ENCODE data around the gene ADI1.

The ADI1 gene

DNA sequence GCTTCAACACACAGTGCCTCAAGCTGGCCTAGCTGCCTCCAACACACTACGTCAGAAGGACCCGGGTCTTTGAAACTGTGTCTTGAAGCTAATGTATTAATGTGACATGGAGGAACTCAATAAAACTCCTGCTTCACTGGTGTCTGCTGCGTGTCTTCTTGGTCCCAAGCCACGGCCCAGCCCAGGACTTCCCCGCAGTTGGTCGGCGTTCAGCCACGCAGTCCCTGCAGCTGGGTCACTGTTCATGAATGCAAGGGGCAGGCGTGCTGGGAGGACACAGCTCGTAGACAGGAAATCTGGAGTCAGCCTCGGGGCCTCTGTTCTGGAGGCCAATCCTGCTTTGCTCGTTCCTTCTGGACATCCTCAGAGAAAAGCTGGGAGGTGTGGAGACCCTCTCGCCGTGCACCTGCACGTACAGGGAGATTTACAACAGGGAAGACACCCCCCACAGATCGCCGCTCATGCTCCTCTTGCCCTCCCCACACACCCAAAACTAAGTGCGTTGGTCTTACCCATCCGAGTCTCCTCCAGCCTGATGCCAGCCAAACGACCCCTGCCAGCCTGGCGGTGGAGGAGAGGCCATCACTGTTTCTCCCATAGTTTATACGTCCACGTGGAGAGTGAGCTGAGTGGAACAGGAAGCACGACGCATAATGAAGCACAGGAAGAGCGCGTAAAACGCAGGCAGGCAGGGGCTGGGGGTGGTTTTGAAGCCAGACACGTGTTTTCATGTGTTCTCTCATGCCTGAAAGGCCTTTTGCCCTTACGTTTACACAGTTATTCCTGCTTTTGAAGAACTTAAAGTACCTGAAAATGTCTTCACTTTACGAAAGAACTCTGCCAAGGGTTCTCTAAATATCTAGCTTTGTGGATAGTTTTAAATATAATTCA, 39.7 kb downstream of the ADI1 start:
- DNase-seq: no peak

DNA sequence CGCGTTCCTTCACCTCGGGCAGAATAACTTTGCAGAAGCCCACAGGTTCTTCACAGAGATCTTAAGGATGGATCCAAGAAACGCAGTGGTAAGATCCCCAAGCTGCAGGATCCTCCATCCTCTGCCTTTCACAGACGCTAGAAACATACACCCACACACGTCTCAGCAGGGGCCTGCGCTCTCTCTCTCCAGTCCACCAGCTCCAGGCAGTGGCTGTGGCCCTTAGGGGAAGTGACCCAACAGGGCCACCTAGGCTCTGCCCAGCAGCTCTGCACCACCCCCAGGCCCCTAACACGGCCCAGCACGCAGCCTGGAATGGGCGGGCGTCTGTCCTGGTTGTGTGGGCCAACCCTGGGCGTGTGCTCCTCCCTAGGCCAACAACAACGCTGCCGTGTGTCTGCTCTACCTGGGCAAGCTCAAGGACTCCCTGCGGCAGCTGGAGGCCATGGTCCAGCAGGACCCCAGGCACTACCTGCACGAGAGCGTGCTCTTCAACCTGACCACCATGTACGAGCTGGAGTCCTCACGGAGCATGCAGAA, 40.4 kb downstream of the ADI1 start:
- DNase-seq: no peak

DNA sequence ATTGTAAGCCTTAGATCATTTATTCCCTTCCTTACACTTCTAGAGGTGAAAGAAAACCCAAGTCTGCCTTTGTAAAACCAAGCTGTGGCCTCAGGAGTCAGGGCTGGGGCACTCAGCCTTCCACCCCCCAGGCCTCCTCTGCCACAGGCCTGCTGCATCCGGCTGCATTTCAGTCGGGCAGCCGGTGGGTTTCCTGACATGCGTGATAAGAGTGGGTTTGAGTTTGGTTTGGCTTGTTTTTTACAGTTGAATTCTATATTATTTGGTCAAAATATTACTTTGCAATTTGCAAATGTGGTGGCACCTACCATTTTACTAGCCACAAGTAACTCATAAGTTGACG, 42.4 kb downstream of the ADI1 start:
- DNase-seq: no peak

- DNase-seq: no peak
Measured at GRCh38 chr2:3476321-3476984, 42.9 kb downstream of the ADI1 start.

DNA sequence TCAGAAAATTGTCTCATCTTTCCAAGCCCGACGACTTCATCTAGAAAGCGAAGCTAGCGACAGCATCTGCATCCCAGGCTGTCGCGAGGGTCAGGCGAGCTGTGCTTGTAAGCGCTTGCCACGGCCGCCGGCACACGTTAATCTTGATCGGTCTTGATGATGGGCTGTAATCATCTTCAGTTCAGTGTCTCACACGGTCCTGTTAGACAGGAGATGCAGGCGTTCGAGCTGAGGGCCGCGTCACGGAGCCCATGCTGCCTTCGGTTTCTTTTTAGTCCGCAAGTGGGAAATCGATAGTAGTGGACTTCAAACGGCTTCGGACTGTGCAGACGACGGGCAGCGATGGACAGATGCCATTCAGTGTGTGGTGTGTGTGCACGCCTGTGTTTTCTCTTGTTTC, 43.6 kb downstream of the ADI1 start:
- DNase-seq: no peak

DNA sequence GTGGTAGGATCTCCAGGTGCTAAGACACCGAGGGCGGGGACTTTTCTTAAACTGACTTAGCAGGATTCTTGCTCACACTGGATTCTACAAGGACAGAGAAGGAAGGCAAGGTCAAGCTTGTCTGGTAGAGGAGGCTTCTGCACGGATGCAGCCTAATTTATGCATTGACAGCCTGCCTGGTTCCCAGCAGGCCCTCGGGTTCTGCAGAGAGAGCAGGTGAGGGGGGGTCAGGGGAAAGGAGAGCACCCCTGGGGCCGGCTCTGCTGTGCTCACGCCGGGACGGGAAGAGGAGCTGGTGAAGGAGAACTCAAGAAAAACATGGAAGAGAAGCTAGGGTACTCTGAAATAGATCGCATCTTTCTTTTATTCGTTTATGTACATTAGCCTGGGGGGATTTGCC, 46.4 kb downstream of the ADI1 start:
- peak in 1 of 2 experiments; percentile 39 for DNase-seq

DNA sequence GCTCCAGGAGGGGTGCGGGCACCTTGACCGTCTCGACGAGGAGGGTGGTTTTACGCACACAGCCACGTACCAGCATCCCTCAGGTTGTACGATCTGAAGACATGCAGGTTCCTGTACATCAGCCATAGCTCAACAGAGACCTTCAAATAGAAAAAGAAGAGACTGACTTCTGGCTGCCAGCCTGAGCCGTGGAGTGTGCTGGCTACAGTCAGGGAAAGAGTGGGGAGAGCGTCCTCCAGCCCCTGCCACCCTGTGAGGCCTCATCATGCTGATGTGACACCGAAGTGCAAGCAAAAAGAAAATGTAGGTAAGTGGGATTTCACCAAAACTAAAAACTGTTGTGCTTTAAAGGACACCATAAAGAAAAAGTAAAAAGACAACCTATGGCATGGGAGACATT, 47.0 kb downstream of the ADI1 start:
- no peak for DNase-seq

DNA sequence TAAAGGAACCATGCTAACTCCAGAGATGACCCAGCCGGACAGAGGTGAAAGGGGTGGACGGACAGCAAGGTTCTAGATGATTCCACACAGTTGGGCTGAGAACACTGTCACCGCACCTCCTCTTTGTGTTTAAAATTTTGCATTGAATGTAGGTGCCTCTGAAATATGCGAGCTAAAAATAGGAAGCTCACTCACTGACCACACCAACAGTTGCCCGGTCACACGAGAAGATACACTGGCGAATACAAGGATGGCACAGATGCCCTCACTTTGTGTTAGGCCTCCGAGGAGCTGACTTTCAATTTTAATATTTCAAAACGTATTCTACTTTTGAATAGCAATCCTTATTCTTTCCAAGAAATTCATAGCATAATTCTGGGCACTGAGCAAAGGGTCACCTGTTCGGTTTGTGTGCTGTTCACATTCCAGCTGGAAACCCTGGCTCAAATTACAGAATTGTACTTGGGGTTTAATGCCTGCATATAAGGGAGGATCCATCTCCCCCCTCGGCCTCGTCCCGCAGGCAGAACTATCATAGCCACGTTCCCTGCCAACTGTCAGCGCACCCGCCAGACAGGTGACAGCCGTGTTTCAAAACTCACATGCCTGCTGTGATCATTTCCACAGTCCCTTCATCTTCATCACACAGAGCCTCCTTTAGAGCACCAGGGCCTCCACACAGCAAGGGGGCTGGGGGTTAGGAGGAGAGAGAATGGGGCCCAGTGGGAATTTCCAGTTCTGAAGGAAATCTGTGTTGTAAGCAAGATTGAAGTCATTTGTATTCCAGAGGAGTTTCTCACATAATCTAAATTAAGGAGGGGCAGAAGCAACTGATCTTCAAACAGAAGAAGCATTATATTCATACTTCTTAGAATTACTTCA, 48.2 kb downstream of the ADI1 start:
- DNase-seq: no peak

DNA sequence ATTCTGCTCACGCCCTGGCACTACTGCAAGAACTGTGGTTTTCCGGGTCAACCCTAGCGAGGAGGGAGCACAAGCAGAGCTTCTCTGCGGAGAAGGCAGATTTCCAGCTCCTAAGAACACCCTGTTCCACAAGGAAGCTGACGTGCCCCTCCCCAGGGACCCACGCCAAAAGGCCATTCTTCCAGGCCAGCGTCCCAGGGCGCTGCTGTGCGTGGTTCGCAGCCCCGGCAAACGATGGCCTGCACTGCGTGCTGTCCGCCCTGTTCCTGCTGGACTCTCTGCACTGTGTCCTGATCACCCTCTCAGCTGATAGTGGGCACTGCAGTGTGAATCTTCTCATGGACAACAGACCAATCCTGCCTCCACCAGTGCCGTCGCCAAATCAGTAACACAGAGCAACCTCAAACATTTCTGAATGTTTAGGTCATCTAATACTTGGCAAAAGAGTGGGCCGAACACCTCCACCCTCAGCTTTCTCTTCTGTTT, 49.1 kb downstream of the ADI1 start:
- DNase-seq: no peak

DNA sequence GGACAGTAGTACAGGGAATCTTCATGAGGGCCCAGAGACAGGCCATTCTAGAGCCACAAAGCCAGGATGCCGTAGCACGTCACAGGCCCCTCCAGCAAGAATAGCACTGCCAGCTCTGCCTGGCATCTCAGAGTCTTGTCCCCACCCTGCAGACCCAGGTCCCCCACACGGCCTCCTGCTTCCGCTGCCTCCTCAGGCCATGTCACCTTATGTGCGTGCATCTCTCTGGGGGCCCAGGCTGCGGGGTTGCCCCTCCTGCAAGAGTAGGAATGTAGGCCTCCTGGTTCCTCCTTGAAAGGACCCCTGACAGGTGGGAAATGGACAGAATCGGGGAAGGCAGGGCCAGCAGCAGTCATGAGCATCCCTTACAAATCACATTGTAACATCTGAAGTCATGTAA, 49.8 kb downstream of the ADI1 start:
- DNase-seq: no peak

DNA sequence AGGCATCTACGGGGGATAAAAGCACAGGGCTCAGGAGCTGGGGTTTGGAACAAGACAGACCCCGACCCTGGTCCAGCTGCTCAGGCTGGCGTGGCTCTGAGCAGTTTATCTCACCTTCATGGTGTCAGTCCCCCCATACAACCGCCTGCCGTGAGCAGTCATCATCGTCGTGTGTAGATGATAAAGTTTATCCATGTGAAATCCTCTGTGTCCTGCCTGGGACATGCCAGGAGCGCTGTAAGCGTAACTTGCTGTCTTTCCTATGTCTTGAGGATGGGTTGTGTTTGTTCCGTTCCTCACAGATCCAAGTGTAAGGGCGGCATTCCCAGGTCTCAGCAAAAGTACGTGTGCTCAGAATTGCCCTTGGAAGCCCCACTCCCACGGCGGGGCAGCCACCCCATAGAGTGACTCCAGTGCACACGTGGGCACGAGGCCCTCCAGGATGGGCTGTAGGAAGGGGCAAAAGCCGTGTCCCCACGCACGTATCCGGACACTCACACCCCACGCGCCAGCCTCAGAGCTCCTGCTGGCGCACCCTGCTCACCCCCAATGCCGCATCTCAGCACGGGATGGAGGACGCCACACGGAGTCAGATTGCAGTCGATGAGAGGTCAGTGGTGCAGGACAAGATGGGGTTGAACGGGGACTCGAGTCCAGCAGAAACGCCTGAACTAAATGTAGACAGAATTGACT, 50.9 kb downstream of the ADI1 start:
- DNase-seq: no peak

GRCh38 chr2:3467654-3468053, 51.7 kb downstream of the ADI1 start:
- no peak for DNase-seq

DNA sequence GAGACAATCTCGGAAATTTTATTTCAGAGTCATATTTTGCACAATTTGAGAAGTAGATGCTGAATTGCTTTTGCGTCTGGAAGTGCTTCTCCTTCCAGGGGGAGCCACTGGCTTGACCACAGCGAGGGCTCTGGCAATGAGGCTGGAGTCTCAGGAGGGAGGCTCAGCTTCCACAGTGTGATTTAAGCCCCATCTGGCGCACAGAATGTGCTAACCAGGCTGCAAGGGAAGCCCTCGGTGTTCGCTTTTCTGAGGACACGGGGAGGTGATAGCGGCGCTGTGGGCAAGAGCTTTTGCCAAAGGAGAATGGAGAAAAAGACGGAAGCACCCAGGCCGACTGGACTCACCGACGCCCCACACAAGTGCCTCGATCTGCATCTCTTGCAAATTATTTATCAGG, 52.4 kb downstream of the ADI1 start:
- no peak for DNase-seq

- no peak for DNase-seq
Measured at GRCh38 chr2:3466482-3466863, 52.9 kb downstream of the ADI1 start.

DNA sequence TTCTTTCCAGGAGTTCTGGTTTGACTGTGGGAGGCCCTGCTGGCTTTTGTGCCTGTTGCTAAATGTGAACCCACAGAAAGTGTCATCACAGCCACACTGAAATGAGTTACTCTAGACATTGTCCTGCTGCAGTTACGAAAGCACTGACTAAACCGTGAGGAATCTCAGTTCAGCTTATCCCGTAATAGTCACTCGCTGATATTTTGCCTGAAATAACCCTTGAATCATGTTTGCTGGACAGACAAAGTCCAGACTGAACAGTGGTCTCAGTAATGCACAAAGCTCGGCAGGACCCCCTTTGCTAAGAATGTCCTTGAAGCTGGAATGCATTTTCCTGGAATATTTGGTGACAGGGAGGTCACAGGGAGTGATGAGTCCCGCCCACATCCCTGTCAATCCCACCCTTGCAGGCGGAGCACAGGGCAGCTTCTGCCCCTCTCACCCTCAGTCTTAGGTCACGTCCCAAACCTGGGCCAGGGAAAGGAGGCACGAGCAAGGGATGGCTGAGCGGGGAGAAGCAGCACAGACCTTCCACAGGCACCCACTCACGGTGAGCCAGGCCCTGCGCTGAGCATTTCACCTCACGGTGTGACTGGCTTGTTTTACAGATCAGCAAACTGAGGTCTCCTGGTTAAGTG, 53.4 kb downstream of the ADI1 start:
- no peak for DNase-seq

DNA sequence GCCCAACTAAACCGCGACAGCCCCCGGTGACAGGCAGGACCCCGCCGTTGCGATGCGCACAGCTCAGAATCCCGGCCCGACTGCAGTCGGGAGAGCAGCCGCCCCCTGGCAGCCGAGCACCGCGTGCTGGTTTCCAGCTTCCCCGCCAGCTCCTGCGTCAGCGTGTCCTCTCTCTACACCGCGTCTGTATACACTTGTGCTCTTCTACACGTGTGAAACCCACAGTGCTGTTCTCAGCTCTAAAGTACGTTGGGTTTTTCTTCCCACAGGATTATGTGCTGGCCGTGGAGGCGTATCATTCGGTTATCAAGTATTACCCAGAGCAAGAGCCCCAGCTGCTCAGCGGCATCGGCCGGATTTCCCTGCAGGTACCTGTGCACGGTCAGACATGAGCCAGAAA, 54.0 kb downstream of the ADI1 start:
- DNase-seq: no peak

GRCh38 chr2:3464401-3465005, 54.8 kb downstream of the ADI1 start:
- DNase-seq: no peak

DNA sequence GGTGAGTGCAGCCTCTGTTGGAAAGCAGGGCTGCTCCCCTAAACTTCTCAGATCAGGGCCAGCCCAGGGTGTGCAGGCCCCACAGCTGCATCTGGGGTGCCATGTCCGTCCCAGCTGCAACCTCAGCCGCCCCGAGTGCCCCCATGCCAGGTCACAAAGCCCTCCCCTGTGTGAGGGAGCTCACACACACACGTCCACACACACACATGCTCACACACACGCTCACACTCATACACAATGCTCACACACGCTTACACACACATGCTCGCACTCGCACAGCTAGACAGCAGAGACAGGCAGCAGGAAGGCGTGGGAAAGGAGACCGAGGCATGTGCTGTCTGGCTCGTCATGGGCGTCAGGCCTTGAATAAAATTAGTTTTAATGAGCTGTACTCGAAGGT, 55.4 kb downstream of the ADI1 start:
- no peak for DNase-seq

- no peak for DNase-seq
Measured at GRCh38 chr2:3463186-3463835, 56.0 kb downstream of the ADI1 start.

DNA sequence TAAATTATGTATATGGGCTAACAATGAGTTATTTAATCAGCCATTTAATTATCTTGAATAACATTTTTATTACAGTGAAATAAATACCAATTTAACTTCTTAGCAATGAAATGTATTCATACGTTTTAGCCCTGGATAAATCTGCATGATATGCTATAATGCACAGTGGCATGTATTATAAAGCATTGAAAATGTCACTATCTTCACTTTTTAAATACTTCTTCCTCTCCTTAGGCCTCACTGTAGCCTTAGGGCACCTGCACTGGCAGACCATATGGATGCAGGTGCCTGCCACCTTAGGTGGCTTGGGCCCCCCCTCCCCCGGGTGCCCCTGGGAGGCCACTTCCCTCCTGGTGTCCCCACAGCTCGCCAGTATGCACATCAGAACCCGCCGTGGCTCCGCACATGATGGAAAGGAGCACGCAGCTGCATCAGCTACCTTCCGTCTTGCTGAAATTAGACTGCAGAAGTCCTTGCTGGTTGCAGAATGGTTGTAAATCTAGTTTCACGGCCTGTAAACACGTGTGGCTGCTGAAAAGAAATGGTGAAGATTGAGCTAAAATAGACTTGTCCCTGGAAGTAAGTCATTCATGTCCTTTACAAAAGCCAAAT, 56.7 kb downstream of the ADI1 start:
- DNase-seq: no peak
